ENCODE measurements around the gene ZNF264.

ZNF264 gene

GRCh38 chr19:57262044-57262443, 70.7 kb downstream of the ZNF264 start:
- H3K79me2 ChIP-seq (ENCODE audit: insufficient read depth, low read length) = no peaks in the 10 kb centered on the region
- H3K9ac ChIP-seq (ENCODE audit: low read depth, low read length, poor library complexity, severe bottlenecking) = no peak overlapping the region
- no peaks in the 10 kb centered on the region; the same call in 1 of the 2 replicates for H3K36me3 ChIP-seq (ENCODE audit: insufficient read depth, low read length)
- H3K27me3 ChIP-seq (ENCODE audit: insufficient read depth, low read length, poor library complexity, severe bottlenecking) = no peaks in the 10 kb centered on the region
- no peak overlapping the region for H3K4me2 ChIP-seq (ENCODE audit: low read depth, low read length, poor library complexity, severe bottlenecking)
- no peaks in the 10 kb centered on the region for H3F3A ChIP-seq (ENCODE audit: low read depth)
- no peaks in the 10 kb centered on the region for H3K9me2 ChIP-seq (replicated peaks; ENCODE audit: low read depth, low read length)
- TF ChIP-seq CTCF (conservative IDR thresholded peaks at IDR 0.05; ENCODE audit: low read length) (no peak), EZH2phosphoT487 (IDR thresholded peaks at IDR 0.05; ENCODE audit: borderline replicate concordance) (no peak)
- no peak overlapping the region for H3K4me3 ChIP-seq (ENCODE audit: low read length, poor library complexity, severe bottlenecking)
- H2AFZ ChIP-seq (ENCODE audit: low read length) = no peak overlapping the region
- no peaks in the 10 kb centered on the region for H3K9me3 ChIP-seq (ENCODE audit: insufficient read depth, low read depth, low read length)
- H3K4me1 ChIP-seq (ENCODE audit: insufficient read depth, low read length, poor library complexity, severe bottlenecking) = no peaks in the 10 kb centered on the region
- no peaks in the 10 kb centered on the region for H4K20me1 ChIP-seq (ENCODE audit: insufficient read depth, low read length, poor library complexity, severe bottlenecking)

- Histone ChIP-seq H3K9me2 (replicated peaks; ENCODE audit: low read depth, low read length) (no peaks in the 10 kb centered on the region), H3K4me3 (ENCODE audit: low read length, poor library complexity, severe bottlenecking) (no peak overlapping the region), H3K9ac (ENCODE audit: low read depth, low read length, poor library complexity, severe bottlenecking) (no peak overlapping the region), H3K36me3 (ENCODE audit: insufficient read depth, low read length) (no peaks in the 10 kb centered on the region), H3K79me2 (ENCODE audit: insufficient read depth, low read length) (no peaks in the 10 kb centered on the region), H4K20me1 (ENCODE audit: insufficient read depth, low read length, poor library complexity, severe bottlenecking) (no peaks in the 10 kb centered on the region), H3F3A (ENCODE audit: low read depth) (no peaks in the 10 kb centered on the region), H3K4me1 (ENCODE audit: insufficient read depth, low read length, poor library complexity, severe bottlenecking) (no peaks in the 10 kb centered on the region), H3K9me3 (ENCODE audit: insufficient read depth, low read depth, low read length) (no peaks in the 10 kb centered on the region), H3K27me3 (ENCODE audit: insufficient read depth, low read length, poor library complexity, severe bottlenecking) (no peaks in the 10 kb centered on the region), H2AFZ (ENCODE audit: low read length) (no peak overlapping the region), H3K4me2 (ENCODE audit: low read depth, low read length, poor library complexity, severe bottlenecking) (no peak overlapping the region)
- TF ChIP-seq EZH2phosphoT487 (IDR thresholded peaks at IDR 0.05; ENCODE audit: borderline replicate concordance) = no peak
- no peak for TF ChIP-seq CTCF (conservative IDR thresholded peaks at IDR 0.05; ENCODE audit: low read length)
Measured at GRCh38 chr19:57263244-57263741, 72.0 kb downstream of the ZNF264 start.

GRCh38 chr19:57267291-57267690, 76.0 kb downstream of the ZNF264 start:
- H3K27me3 ChIP-seq (ENCODE audit: insufficient read depth, low read length, poor library complexity, severe bottlenecking) = no peaks in the 10 kb centered on the region
- H3K9me3 ChIP-seq (ENCODE audit: insufficient read depth, low read depth, low read length) = no peaks in the 10 kb centered on the region
- no peaks in the 10 kb centered on the region for H4K20me1 ChIP-seq (ENCODE audit: insufficient read depth, low read length, poor library complexity, severe bottlenecking)
- no peaks in the 10 kb centered on the region for H3K36me3 ChIP-seq (ENCODE audit: insufficient read depth, low read length)
- no peak overlapping the region for H3K9ac ChIP-seq (ENCODE audit: low read depth, low read length, poor library complexity, severe bottlenecking)
- no peak for TF ChIP-seq EZH2phosphoT487 (IDR thresholded peaks at IDR 0.05; ENCODE audit: borderline replicate concordance)
- TF ChIP-seq CTCF (conservative IDR thresholded peaks at IDR 0.05; ENCODE audit: low read length) = no peak
- H3K4me2 ChIP-seq (ENCODE audit: low read depth, low read length, poor library complexity, severe bottlenecking) = no peak overlapping the region
- H3K79me2 ChIP-seq (ENCODE audit: insufficient read depth, low read length) = no peaks in the 10 kb centered on the region
- H3K4me3 ChIP-seq (ENCODE audit: low read length, poor library complexity, severe bottlenecking) = no peak overlapping the region
- no peaks in the 10 kb centered on the region for H3F3A ChIP-seq (ENCODE audit: low read depth)
- H2AFZ ChIP-seq (ENCODE audit: low read length) = no peak overlapping the region
- H3K9me2 ChIP-seq (replicated peaks; ENCODE audit: low read depth, low read length) = no peaks in the 10 kb centered on the region
- H3K4me1 ChIP-seq (ENCODE audit: insufficient read depth, low read length, poor library complexity, severe bottlenecking) = no peaks in the 10 kb centered on the region

Data from Loucy (cell line).